ENCODE measurements around the gene STARD10. TPM values are rescaled to one million over a fixed set of nuclear protein-coding genes. Genes with fewer than 3 reads are reported as not detected.

STARD10 gene
- total and polyA plus RNA-seq, 2 experiments from 2014 or later = 16.6 to 20.5 TPM

- Histone ChIP-seq H3K9me2 (ENCODE audit: insufficient read depth) (no peaks in the 10 kb centered on the region), H2AFZ (no peak overlapping the region), H3K4me2 (no peak overlapping the region), H4K20me1 (replicated peaks; ENCODE audit: insufficient read depth) (peaks cover 15% of the 10 kb centered on the region), H3K27me3 (ENCODE audit: insufficient read depth) (peaks cover 15% of the 10 kb centered on the region), H3K4me3 (no peak overlapping the region), H3K27ac (ENCODE audit: low read depth) (no peak overlapping the region), H3K79me2 (replicated peaks; ENCODE audit: insufficient read depth) (peaks cover 47% of the 10 kb centered on the region), H3K4me1 (ENCODE audit: insufficient read depth) (peaks cover 28% of the 10 kb centered on the region), H3K36me3 (ENCODE audit: insufficient read depth) (no peaks in the 10 kb centered on the region), H3F3A (replicated peaks; ENCODE audit: low read depth) (0 out of 2 replicates have a peak, but pooled peaks cover 5% of the 10 kb centered on the region)
- TF ChIP-seq ETS1 (IDR thresholded peaks at IDR 0.05) (no peak), STAT1 (IDR thresholded peaks at IDR 0.05; ENCODE audit: unreplicated experiment) (no peak), ZNF114 (CRISPR knock-in tag; IDR thresholded peaks at IDR 0.05) (no peak), ZNF462 (CRISPR knock-in tag; IDR thresholded peaks at IDR 0.05) (no peak), NANOG (IDR thresholded peaks at IDR 0.05; ENCODE audit: borderline replicate concordance) (no peak), EZH2phosphoT487 (IDR thresholded peaks at IDR 0.05; ENCODE audit: unreplicated experiment) (no peak), POLR2AphosphoS5 (IDR thresholded peaks at IDR 0.05; ENCODE audit: low read depth) (no peak), JUNB (IDR thresholded peaks at IDR 0.05; ENCODE audit: unreplicated experiment) (no peak), ZNF331 (CRISPR knock-in tag; IDR thresholded peaks at IDR 0.05; ENCODE audit: low read depth) (no peak), EZH2 (IDR thresholded peaks at IDR 0.05; ENCODE audit: low read depth, unreplicated experiment) (no peak)
- Mint-ChIP-seq H3K9me3 (no peaks in the 10 kb centered on the region; the same call in 2 of the 3 replicates), H3K36me3 (ENCODE audit: low read depth) (no peaks in the 10 kb centered on the region; the same call in 1 of the 3 replicates), H3K27ac (no peak overlapping the region), H3K27me3 (ENCODE audit: insufficient read depth, low read depth, poor library complexity) (peaks cover 19% of the 10 kb centered on the region), H3K4me1 (peaks cover 35% of the 10 kb centered on the region), H3K4me3 (no peak overlapping the region)
- ATAC-seq (no peak), DNase-seq (ENCODE audit: low spot score) (no peak)
Measured at GRCh38 chr11:72750086-72750485, 43.8 kb downstream of the STARD10 start.

All from GM23338 (cell line).